CD4-positive, CD25-positive, alpha-beta regulatory T cell (primary cell): Measurements from ENCODE around the gene SRCIN1. TPM values are rescaled to one million over a fixed set of nuclear protein-coding genes. Genes with fewer than 3 reads are reported as not detected.

Experiments
- ATAC-seq, 2 donors: fragments of 150-1000 bp; cut with Tn5 transposase; one replicate each; pipeline ENCODE4 v1.10.0; 2021; ENCODE audit warnings: low read depth in 2 of 2, moderate number of reproducible peaks in 2 of 2, moderate library complexity in 1 of 2
- DNase-seq, 3 donors: peaks; one replicate each; pipeline versions ENCODE4 v3.0.0 to v3.0.0-alpha.2; 2012 to 2022; ENCODE audit warnings: mixed read lengths in 1 of 3
- H3K27ac ChIP-seq: one replicate; pipeline ENCODE4 v1.7.0; 2013; ENCODE audit warnings: mild to moderate bottlenecking, low read length; ENCODE audit not compliant: insufficient read depth, poor library complexity, severe bottlenecking
- H3K27me3 ChIP-seq: one replicate; pipeline ENCODE4 v1.7.0; 2013; ENCODE audit warnings: low read length; ENCODE audit not compliant: control insufficient read depth, insufficient read depth
- H3K36me3 ChIP-seq: one replicate; pipeline ENCODE4 v1.7.0; 2013; ENCODE audit warnings: mild to moderate bottlenecking, low read length, moderate library complexity; ENCODE audit not compliant: control insufficient read depth, insufficient read depth
- H3K4me1 ChIP-seq: 2 replicates; pipeline ENCODE4 v1.7.0; 2013; ENCODE audit warnings: mild to moderate bottlenecking, low read length; ENCODE audit not compliant: insufficient read depth, control insufficient read depth, poor library complexity, severe bottlenecking
- H3K4me3 ChIP-seq: one replicate; pipeline ENCODE4 v1.7.0; 2013; ENCODE audit warnings: low read depth, mild to moderate bottlenecking, low read length, moderate library complexity
- H3K9me3 ChIP-seq, 2 experiments: 1 replicate in 1 of 2; 2 replicates in 1 of 2; pipeline ENCODE4 v1.7.0; 2013; ENCODE audit warnings: low read length in 2 of 2, mild to moderate bottlenecking in 1 of 2, moderate library complexity in 1 of 2; ENCODE audit not compliant: control insufficient read depth in 2 of 2
- H3K27ac Mint-ChIP-seq, 3 donors: one replicate each; pipeline ENCODE4 v1.8.0; 2020 to 2022; ENCODE audit warnings: mild to moderate bottlenecking in 3 of 3, mixed read lengths in 3 of 3, moderate library complexity in 2 of 3
- H3K27me3 Mint-ChIP-seq: one replicate; pipeline ENCODE4 v1.8.0; 2022; ENCODE audit warnings: mild to moderate bottlenecking, mixed read lengths
- H3K36me3 Mint-ChIP-seq: one replicate; pipeline ENCODE4 v1.8.0; 2020; ENCODE audit warnings: mixed read lengths
- H3K4me1 Mint-ChIP-seq, 4 donors: one replicate each; pipeline ENCODE4 v1.8.0; 2020 to 2022; ENCODE audit warnings: mixed read lengths in 4 of 4, mild to moderate bottlenecking in 1 of 4
- H3K4me3 Mint-ChIP-seq, 4 donors: one replicate each; pipeline ENCODE4 v1.8.0; 2020 to 2022; ENCODE audit warnings: mild to moderate bottlenecking in 4 of 4, mixed read lengths in 4 of 4, moderate library complexity in 3 of 4
- H3K9me3 Mint-ChIP-seq, 7 donors: one replicate each; pipeline ENCODE4 v1.8.0; 2020 to 2022; ENCODE audit warnings: mixed read lengths in 7 of 7, mild to moderate bottlenecking in 3 of 7, moderate library complexity in 2 of 7
- polyA plus RNA-seq, 4 donors: library from polyadenylated mRNA; unstranded; fragments of 300-500 nt; fragmentation: Illumina TruSeq; gene quantifications; one replicate each; pipeline ENCODE4 v1.2.3, GENCODE V29; 2021
- total RNA-seq: library from RNA; stranded (reverse); gene quantifications from one replicate; pipeline ENCODE4 v1.2.3, GENCODE V29; 2022

The SRCIN1 gene
- total and polyA plus RNA-seq, 5 donors from 2014 or later, result not detected

DNA sequence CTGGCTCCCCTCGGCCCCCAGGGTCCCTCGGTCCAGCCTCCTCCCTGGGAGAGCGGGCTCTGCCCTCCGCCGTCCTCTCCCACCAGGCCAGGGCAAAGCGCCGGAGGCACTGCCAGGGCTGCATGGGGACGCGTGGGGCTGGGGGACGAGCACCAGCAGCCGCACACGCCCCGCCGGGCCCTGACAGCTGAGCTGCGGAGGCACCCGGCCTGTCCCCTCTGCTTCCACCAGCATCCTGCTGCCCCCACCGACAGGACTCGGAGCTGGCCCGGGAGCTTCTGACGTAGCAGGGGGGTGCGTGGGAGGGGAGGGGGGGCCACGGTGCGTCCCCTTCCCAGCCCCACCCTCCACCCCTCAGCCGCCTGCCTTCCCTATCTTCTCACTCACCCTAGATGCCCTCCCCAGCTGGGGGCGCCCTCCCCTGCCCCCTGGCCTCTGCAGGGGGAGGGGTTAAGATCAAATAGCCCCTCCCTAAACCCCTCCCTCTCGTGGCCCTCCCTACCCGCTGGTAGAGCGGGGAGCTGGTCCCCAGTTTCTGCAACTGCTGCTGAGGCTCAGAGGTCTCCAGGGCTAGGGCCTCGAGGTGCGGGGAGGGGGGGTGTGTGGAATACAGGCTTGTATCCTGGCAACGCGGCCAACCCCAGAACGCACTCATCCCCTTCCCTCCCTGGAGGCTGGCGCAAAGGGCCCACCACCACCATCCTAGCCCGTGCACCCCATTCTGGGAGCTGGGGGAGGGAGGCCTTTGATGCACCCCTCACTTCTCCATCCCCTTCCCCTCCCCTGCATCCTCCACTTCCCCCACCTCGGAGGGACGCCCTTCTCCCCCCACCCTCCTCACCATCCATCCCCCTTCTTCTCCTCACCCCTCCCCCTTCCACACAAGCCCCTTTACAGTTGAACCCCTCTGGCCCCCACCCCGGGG lies 1.0 kb downstream of the SRCIN1 start:
- Mint-ChIP-seq H3K9me3 (peaks cover 0 to 4% (median 0%) of the 10 kb centered on the region in 7 donors), H3K36me3 (peaks cover 4% of the 10 kb centered on the region), H3K27me3 (peaks cover 66% of the 10 kb centered on the region), H3K4me3 (peak overlapping the region in 2 of 4 donors; percentile 46 to 55), H3K27ac (no peak overlapping the region), H3K4me1 (peaks cover 0 to 22% (median 7%) of the 10 kb centered on the region in 4 donors)
- Histone ChIP-seq H3K36me3 (no peaks in the 10 kb centered on the region), H3K27ac (no peak overlapping the region), H3K9me3 (no peaks in the 10 kb centered on the region), H3K27me3 (peaks cover 25% of the 10 kb centered on the region), H3K4me3 (no peak overlapping the region), H3K4me1 (peaks cover 17% of the 10 kb centered on the region)
- no peak for DNase-seq
- ATAC-seq, result no peak

DNA sequence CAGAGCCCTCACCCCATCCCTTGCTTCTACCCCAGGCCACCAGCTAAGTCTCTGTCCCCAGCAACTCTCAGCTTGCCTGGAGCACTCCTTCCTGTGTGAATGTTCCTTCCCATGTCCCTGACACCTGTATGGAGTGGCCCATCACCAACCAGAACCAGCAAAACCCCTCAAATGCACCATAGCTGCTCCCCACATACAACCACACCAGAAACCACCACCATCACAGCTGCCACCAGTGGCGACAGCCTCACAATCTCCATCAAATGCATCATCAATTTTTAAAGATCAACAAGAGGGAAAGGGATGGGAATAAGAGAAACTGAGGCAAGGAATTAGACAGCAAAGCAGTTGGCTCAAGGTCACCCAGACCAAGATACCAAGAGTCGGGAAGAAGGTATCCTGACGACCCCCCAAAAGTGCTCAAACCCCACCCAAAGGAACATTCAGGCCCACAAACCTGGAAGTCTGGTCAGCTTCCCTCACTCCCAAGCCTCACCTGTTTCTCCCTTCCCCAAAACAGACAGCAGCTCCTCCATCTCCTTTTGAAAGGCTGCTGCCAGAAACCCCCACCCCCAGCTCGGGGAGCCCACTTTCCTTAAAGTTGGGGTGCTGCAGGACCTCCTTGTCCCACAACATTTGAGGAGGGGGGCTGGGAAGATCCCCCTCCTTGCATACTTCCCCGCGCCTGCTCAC lies 1.8 kb downstream of the SRCIN1 start:
- peaks cover 4% of the 10 kb centered on the region for H3K36me3 Mint-ChIP-seq
- Histone ChIP-seq H3K36me3 (no peaks in the 10 kb centered on the region), H3K4me1 (peaks cover 17% of the 10 kb centered on the region), H3K9me3 (no peaks in the 10 kb centered on the region), H3K4me3 (no peak overlapping the region), H3K27ac (no peak overlapping the region), H3K27me3 (peaks cover 21% of the 10 kb centered on the region)
- H3K4me3 Mint-ChIP-seq, result peak overlapping the region in 3 of 4 donors; percentile 61 to 80 (median 66)
- ATAC-seq (no peak), DNase-seq (no peak)
- peaks cover 66% of the 10 kb centered on the region for H3K27me3 Mint-ChIP-seq
- H3K9me3 Mint-ChIP-seq, result peaks cover 0 to 4% (median 0%) of the 10 kb centered on the region in 7 donors
- peaks cover 0 to 22% (median 7%) of the 10 kb centered on the region in 4 donors for H3K4me1 Mint-ChIP-seq
- no peak overlapping the region for H3K27ac Mint-ChIP-seq

DNA sequence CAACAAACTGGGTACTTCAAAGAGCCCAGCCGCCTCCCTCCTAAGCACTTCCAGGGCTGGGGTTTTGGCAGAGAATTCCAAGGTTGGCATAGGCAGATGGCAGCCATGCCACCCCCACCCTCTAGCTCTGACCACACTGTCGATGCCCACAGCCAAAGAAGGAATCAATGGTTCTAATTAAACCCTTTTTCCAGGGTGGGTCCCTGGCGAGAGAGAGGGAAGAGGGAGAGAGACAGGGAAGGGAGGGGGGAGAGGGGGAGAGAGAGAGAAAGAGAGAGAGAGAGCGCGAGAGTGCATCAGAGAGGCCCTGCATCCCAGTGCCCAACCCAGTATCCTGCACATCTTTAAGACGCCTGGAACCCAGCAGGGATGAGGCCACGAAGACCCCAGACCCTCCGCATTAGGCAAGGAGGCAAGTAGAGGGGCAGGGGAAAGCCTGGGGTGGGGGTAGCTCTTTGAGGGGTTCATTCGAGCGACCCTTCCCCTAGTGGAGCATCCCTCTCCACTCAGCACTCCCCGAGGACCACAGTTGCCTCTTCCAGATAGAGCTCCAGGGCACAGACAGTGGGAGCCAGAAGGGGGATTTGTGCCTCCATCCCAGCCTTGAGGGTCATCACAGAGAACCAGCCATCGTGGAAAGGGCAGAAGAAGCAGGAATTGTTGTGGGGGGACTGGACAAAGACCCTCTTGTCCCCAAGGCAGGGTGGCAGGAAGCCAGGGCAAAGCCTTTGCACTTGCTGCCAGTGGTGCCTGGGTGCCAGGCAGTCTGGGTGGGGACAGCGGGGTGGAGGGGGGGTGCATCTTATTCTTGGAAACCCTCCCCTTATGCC lies 2.6 kb downstream of the SRCIN1 start:
- Mint-ChIP-seq H3K4me1 (peaks cover 0 to 22% (median 7%) of the 10 kb centered on the region in 4 donors), H3K27me3 (peaks cover 66% of the 10 kb centered on the region), H3K9me3 (peaks cover 0 to 4% (median 0%) of the 10 kb centered on the region in 7 donors), H3K27ac (no peak overlapping the region), H3K4me3 (peak overlapping the region in 1 of 4 donors; percentile 21), H3K36me3 (peaks cover 4% of the 10 kb centered on the region)
- Histone ChIP-seq H3K4me1 (peaks cover 17% of the 10 kb centered on the region), H3K27ac (no peak overlapping the region), H3K36me3 (no peaks in the 10 kb centered on the region), H3K27me3 (peaks cover 17% of the 10 kb centered on the region), H3K9me3 (no peaks in the 10 kb centered on the region), H3K4me3 (no peak overlapping the region)
- ATAC-seq (no peak), DNase-seq (no peak)

DNA sequence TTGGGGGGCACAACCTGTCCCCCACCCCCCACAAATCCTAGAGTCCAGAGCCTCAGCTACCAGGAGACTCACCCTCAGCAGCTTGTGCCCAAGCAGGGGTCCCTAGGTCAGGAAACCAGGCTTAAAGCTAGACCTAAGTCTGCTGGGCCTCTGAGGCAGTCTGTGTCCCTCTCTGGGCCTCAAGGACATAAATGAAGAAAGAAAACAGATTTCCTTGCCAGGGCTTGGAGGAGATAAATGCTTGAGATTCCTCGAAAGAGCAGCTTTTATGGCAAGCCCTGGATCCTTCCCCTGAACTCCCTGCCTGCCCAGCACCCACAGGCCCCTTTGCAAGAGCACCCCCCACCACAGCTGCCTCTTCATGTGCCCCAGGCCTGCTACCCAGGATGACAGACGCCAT lies 3.3 kb downstream of the SRCIN1 start:
- ATAC-seq, result no peak
- no peaks in the 10 kb centered on the region for H3K36me3 ChIP-seq
- no peak overlapping the region for H3K4me3 ChIP-seq
- DNase-seq, result no peak
- Mint-ChIP-seq H3K27ac (peak overlapping the region in 1 of 3 donors; percentile 56), H3K4me1 (peaks cover 0 to 18% (median 3%) of the 10 kb centered on the region in 4 donors), H3K27me3 (peaks cover 65% of the 10 kb centered on the region), H3K4me3 (no peak overlapping the region), H3K9me3 (peaks cover 0 to 4% (median 0%) of the 10 kb centered on the region in 7 donors), H3K36me3 (peaks cover 4% of the 10 kb centered on the region)
- peaks cover 9% of the 10 kb centered on the region for H3K27me3 ChIP-seq
- no peak overlapping the region for H3K27ac ChIP-seq
- H3K4me1 ChIP-seq, result peaks cover 17% of the 10 kb centered on the region
- H3K9me3 ChIP-seq, result no peaks in the 10 kb centered on the region

DNA sequence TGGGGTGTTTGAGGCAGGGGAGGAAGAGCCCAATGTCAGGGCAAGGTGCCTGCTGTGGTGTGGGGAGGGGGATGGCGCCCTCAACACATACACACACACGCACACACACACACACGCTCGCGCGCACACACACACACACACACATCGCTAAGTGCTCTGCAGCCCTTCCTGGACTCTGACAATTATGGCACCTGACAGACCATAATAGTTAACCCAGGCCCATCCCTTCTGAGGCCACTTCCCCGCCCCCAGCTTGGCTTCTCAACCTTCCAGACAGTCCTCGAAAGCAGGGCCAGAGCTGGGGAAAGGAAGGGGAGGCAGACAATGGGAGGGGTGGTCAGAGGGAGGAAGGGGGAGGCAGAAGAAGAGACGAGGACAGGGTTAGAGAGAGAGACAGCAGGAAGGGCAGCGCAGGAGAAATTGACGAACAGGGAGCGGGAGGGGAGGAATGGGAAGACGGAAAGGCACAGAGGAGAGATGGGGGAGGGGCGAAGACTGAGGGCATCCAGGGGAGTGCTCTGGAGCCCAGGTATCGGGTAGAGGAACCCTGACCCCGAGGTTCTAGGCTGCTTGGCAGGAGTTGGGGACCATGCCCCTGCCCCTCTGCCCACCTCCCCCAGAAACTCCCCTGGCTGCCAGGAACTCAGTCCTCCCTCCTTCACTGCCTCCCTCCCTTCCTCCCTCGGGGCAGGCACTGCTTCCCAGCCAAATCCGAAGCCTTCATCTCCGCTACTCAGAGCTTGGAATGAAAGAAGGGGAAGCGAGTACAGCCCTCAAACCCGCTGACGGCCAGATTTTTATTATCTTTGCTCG lies 4.0 kb downstream of the SRCIN1 start:
- H3K36me3 Mint-ChIP-seq, result peaks cover 4% of the 10 kb centered on the region
- no peak overlapping the region for H3K4me3 ChIP-seq
- peaks cover 0 to 14% (median 3%) of the 10 kb centered on the region in 4 donors for H3K4me1 Mint-ChIP-seq
- no peaks in the 10 kb centered on the region for H3K9me3 Mint-ChIP-seq
- no peak for ATAC-seq
- no peak overlapping the region for H3K27ac Mint-ChIP-seq
- peaks cover 9% of the 10 kb centered on the region for H3K27me3 ChIP-seq
- no peaks in the 10 kb centered on the region for H3K9me3 ChIP-seq
- H3K4me1 ChIP-seq, result peaks cover 15% of the 10 kb centered on the region
- no peak overlapping the region for H3K27ac ChIP-seq
- peaks cover 63% of the 10 kb centered on the region for H3K27me3 Mint-ChIP-seq
- H3K4me3 Mint-ChIP-seq, result peak overlapping the region in 1 of 4 donors; percentile 34
- no peak for DNase-seq
- H3K36me3 ChIP-seq, result no peaks in the 10 kb centered on the region

DNA sequence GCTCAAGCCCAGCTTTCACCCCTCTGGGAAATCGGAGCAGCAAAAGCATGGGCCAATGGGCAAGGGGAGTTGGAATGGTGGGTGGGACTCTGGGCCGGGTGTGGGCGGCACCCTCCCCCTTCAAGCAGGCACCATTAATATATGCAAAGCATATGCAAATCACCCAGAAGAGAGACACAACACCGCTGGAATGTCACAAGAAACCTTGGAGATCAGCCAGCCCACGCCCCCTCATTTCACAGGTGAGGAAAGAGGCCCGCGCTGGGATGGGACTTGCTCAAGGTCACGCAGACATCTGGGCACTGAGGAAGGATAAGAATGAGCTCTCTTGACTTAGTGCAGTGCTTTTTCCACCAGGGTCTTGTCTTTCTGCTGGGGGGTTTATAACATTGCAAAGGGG lies 4.8 kb downstream of the SRCIN1 start:
- peaks cover 7% of the 10 kb centered on the region for H3K4me1 ChIP-seq
- ATAC-seq, result no peak
- Mint-ChIP-seq H3K36me3 (peaks cover 4% of the 10 kb centered on the region), H3K27me3 (peaks cover 66% of the 10 kb centered on the region), H3K4me3 (no peak overlapping the region), H3K27ac (no peak overlapping the region), H3K4me1 (peaks cover 0 to 11% (median 3%) of the 10 kb centered on the region in 4 donors), H3K9me3 (no peaks in the 10 kb centered on the region)
- H3K27me3 ChIP-seq, result peaks cover 9% of the 10 kb centered on the region
- no peaks in the 10 kb centered on the region for H3K9me3 ChIP-seq
- no peak overlapping the region for H3K27ac ChIP-seq
- no peak for DNase-seq
- no peaks in the 10 kb centered on the region for H3K36me3 ChIP-seq
- H3K4me3 ChIP-seq, result no peak overlapping the region
